Measurements from ENCODE around the gene NPHS1.

DNA sequence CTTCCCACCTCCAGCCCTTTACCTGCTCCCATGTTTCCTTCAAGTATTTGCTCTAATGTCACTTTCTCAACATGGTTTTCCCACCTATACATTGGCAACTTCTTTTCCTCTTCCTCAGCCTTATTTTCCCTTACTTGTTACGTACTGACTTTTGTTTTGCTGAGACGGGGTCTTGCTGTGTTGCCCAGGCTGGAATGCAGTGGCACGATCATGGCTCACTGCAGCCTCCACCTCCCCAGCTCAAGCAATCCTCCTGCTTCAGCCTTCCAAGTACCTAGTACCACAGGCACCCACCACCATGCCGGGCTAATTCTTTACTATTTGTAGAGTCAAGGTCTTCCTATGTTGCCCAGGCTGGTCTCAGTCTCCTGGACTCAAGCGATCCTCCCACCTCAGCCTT, 44.7 kb downstream of the NPHS1 start:
- TF ChIP-seq EZH2phosphoT487 (IDR thresholded peaks at IDR 0.05; ENCODE audit: insufficient read depth, low read depth) = no peak
- TF ChIP-seq EZH2 (IDR thresholded peaks at IDR 0.05; ENCODE audit: insufficient read depth, poor library complexity, severe bottlenecking) = no peak
